ENCODE measurements around the gene SOCS4. TPM values are rescaled to one million over a fixed set of nuclear protein-coding genes. Genes with fewer than 3 reads are reported as not detected.

The SOCS4 gene
- total and polyA plus RNA-seq, 2 experiments from 2014 or later = 17.7 to 24.9 TPM

- TF ChIP-seq STAT1 (IDR thresholded peaks at IDR 0.05; ENCODE audit: unreplicated experiment) (no peak), ZNF114 (CRISPR knock-in tag; IDR thresholded peaks at IDR 0.05) (peak; percentile 60; the same call in 1 of the 2 replicates), POLR2AphosphoS5 (IDR thresholded peaks at IDR 0.05; ENCODE audit: low read depth) (peak; percentile 71)
These were observed at the start of gene SOCS4, which contains the start of gene WDHD1 (continued) for GRCh38 chr14:55026793-55027561.

DNA sequence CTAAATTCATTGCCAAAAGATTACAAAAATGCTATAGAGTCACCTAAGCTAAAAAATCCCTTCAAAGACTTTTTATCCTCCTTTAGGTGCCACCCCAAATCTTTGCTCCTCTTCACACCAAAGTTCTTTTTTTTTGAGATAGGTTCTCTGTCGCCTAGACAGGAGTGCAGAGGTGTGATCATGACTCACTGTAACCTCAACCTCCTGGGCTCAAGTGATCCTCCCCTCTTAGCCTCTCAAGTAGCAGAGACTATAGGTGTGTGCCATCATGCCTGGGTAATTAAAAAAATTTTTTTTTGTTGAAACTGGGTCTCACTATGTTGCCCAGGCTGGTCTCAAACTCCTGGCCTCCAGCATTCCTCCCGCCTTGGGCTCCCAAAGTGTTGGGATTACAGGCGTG lies 48.0 kb upstream of the SOCS4 start:
- Histone ChIP-seq H3K27me3 (ENCODE audit: insufficient read depth) (no peaks in the 10 kb centered on the region), H2AFZ (no peak overlapping the region), H3K27ac (ENCODE audit: low read depth) (no peak overlapping the region)
- no peak for TF ChIP-seq EZH2 (IDR thresholded peaks at IDR 0.05; ENCODE audit: low read depth, unreplicated experiment)
- no peak for TF ChIP-seq POLR2AphosphoS5 (IDR thresholded peaks at IDR 0.05; ENCODE audit: low read depth)
- no peak for TF ChIP-seq NANOG (IDR thresholded peaks at IDR 0.05; ENCODE audit: borderline replicate concordance)
- TF ChIP-seq, protein P1, sequence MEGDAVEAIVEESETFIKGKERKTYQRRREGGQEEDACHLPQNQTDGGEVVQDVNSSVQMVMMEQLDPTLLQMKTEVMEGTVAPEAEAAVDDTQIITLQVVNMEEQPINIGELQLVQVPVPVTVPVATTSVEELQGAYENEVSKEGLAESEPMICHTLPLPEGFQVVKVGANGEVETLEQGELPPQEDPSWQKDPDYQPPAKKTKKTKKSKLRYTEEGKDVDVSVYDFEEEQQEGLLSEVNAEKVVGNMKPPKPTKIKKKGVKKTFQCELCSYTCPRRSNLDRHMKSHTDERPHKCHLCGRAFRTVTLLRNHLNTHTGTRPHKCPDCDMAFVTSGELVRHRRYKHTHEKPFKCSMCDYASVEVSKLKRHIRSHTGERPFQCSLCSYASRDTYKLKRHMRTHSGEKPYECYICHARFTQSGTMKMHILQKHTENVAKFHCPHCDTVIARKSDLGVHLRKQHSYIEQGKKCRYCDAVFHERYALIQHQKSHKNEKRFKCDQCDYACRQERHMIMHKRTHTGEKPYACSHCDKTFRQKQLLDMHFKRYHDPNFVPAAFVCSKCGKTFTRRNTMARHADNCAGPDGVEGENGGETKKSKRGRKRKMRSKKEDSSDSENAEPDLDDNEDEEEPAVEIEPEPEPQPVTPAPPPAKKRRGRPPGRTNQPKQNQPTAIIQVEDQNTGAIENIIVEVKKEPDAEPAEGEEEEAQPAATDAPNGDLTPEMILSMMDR (conservative IDR thresholded peaks at IDR 0.05; ENCODE audit: low read depth in 2 of 2) = no peak
- TF ChIP-seq ZNF331 (CRISPR knock-in tag; IDR thresholded peaks at IDR 0.05; ENCODE audit: low read depth) = no peak
- TF ChIP-seq ZNF114 (CRISPR knock-in tag; IDR thresholded peaks at IDR 0.05) = no peak
- TF ChIP-seq, protein P2, sequence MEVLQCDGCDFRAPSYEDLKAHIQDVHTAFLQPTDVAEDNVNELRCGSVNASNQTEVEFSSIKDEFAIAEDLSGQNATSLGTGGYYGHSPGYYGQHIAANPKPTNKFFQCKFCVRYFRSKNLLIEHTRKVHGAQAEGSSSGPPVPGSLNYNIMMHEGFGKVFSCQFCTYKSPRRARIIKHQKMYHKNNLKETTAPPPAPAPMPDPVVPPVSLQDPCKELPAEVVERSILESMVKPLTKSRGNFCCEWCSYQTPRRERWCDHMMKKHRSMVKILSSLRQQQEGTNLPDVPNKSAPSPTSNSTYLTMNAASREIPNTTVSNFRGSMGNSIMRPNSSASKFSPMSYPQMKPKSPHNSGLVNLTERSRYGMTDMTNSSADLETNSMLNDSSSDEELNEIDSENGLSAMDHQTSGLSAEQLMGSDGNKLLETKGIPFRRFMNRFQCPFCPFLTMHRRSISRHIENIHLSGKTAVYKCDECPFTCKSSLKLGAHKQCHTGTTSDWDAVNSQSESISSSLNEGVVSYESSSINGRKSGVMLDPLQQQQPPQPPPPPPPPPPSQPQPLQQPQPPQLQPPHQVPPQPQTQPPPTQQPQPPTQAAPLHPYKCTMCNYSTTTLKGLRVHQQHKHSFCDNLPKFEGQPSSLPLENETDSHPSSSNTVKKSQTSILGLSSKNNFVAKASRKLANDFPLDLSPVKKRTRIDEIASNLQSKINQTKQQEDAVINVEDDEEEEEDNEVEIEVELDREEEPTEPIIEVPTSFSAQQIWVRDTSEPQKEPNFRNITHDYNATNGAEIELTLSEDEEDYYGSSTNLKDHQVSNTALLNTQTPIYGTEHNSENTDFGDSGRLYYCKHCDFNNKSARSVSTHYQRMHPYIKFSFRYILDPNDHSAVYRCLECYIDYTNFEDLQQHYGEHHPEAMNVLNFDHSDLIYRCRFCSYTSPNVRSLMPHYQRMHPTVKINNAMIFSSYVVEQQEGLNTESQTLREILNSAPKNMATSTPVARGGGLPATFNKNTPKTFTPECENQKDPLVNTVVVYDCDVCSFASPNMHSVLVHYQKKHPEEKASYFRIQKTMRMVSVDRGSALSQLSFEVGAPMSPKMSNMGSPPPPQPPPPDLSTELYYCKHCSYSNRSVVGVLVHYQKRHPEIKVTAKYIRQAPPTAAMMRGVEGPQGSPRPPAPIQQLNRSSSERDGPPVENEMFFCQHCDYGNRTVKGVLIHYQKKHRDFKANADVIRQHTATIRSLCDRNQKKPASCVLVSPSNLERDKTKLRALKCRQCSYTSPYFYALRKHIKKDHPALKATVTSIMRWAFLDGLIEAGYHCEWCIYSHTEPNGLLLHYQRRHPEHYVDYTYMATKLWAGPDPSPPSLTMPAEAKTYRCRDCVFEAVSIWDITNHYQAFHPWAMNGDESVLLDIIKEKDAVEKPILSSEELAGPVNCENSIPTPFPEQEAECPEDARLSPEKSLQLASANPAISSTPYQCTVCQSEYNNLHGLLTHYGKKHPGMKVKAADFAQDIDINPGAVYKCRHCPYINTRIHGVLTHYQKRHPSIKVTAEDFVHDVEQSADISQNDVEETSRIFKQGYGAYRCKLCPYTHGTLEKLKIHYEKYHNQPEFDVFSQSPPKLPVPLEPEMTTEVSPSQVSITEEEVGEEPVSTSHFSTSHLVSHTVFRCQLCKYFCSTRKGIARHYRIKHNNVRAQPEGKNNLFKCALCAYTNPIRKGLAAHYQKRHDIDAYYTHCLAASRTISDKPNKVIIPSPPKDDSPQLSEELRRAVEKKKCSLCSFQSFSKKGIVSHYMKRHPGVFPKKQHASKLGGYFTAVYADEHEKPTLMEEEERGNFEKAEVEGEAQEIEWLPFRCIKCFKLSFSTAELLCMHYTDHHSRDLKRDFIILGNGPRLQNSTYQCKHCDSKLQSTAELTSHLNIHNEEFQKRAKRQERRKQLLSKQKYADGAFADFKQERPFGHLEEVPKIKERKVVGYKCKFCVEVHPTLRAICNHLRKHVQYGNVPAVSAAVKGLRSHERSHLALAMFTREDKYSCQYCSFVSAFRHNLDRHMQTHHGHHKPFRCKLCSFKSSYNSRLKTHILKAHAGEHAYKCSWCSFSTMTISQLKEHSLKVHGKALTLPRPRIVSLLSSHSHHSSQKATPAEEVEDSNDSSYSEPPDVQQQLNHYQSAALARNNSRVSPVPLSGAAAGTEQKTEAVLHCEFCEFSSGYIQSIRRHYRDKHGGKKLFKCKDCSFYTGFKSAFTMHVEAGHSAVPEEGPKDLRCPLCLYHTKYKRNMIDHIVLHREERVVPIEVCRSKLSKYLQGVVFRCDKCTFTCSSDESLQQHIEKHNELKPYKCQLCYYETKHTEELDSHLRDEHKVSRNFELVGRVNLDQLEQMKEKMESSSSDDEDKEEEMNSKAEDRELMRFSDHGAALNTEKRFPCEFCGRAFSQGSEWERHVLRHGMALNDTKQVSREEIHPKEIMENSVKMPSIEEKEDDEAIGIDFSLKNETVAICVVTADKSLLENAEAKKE (CRISPR knock-in tag; IDR thresholded peaks at IDR 0.05) = no peak
- TF ChIP-seq, protein P3, sequence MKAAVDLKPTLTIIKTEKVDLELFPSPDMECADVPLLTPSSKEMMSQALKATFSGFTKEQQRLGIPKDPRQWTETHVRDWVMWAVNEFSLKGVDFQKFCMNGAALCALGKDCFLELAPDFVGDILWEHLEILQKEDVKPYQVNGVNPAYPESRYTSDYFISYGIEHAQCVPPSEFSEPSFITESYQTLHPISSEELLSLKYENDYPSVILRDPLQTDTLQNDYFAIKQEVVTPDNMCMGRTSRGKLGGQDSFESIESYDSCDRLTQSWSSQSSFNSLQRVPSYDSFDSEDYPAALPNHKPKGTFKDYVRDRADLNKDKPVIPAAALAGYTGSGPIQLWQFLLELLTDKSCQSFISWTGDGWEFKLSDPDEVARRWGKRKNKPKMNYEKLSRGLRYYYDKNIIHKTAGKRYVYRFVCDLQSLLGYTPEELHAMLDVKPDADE (IDR thresholded peaks at IDR 0.05) = no peak
- TF ChIP-seq CREB1 (CRISPR knock-in tag; IDR thresholded peaks at IDR 0.05; ENCODE audit: low read depth) = no peak
- no peak for TF ChIP-seq REST (IDR thresholded peaks at IDR 0.05; ENCODE audit: unreplicated experiment)
- TF ChIP-seq STAT1 (IDR thresholded peaks at IDR 0.05; ENCODE audit: unreplicated experiment) = no peak
- no peak for TF ChIP-seq JUNB (IDR thresholded peaks at IDR 0.05; ENCODE audit: unreplicated experiment)

More for the DNA sequence above, 48.0 kb upstream of the SOCS4 start:
- Histone ChIP-seq H3K36me3 (ENCODE audit: insufficient read depth) (peaks cover 48% of the 10 kb centered on the region), H3K4me1 (ENCODE audit: insufficient read depth) (no peaks in the 10 kb centered on the region), H3F3A (replicated peaks; ENCODE audit: low read depth) (no peaks in the 10 kb centered on the region), H3K9me2 (ENCODE audit: insufficient read depth) (no peaks in the 10 kb centered on the region), H3K4me3 (no peak overlapping the region), H3K4me2 (no peak overlapping the region), H3K79me2 (replicated peaks; ENCODE audit: insufficient read depth) (no peaks in the 10 kb centered on the region), H4K20me1 (replicated peaks; ENCODE audit: insufficient read depth) (0 out of 2 replicates have a peak, but pooled peaks cover 8% of the 10 kb centered on the region)
- Mint-ChIP-seq H3K36me3 (ENCODE audit: low read depth) (peaks cover 62% of the 10 kb centered on the region), H3K4me3 (no peak overlapping the region), H3K27me3 (ENCODE audit: insufficient read depth, low read depth, poor library complexity) (peaks cover 3% of the 10 kb centered on the region), H3K4me1 (no peaks in the 10 kb centered on the region), H3K9me3 (no peaks in the 10 kb centered on the region), H3K27ac (no peak overlapping the region)
- no peak for DNase-seq (ENCODE audit: low spot score)
- no peak for ATAC-seq

All from GM23338 (cell line).